Neutrophil (primary cell): ENCODE measurements around the gene ATF6.

Experiments
- H3K27ac ChIP-seq: fragments of 200-600 bp; sonication (generic); 2 replicates; pipeline ENCODE4 v1.5.1; 2016; ENCODE audit warnings: mild to moderate bottlenecking, moderate library complexity
- H3K27me3 ChIP-seq: fragments of 200-600 bp; sonication (generic); 2 replicates; pipeline ENCODE4 v1.6.0; 2016; ENCODE audit warnings: mild to moderate bottlenecking
- H3K36me3 ChIP-seq: fragments of 200-600 bp; sonication (generic); 2 replicates; pipeline ENCODE4 v1.5.1; 2017
- H3K4me1 ChIP-seq, 2 experiments: fragments of 200-600 bp in 1 of 2; sonication (generic) in 1 of 2; 1 replicate in 1 of 2; 2 replicates in 1 of 2; pipeline versions ENCODE4 v1.5.1 to v1.6.1; 2013 to 2016; ENCODE audit warnings: low read depth in 1 of 2, low read length in 1 of 2, mild to moderate bottlenecking in 1 of 2, moderate library complexity in 1 of 2; ENCODE audit not compliant: control insufficient read depth in 1 of 2, insufficient read depth in 1 of 2
- H3K4me3 ChIP-seq, 2 experiments: fragments of 200-600 bp in 1 of 2; sonication (generic) in 1 of 2; 1 replicate in 1 of 2; 2 replicates in 1 of 2; pipeline ENCODE4 v1.5.1; 2013 to 2016; ENCODE audit warnings: low read depth in 1 of 2, low read length in 1 of 2, mild to moderate bottlenecking in 1 of 2, moderate library complexity in 1 of 2
- H3K9me3 ChIP-seq: fragments of 200-600 bp; sonication (generic); 2 replicates; pipeline ENCODE4 v1.5.1; 2016
- CTCF ChIP-seq: fragments of 200-600 bp; sonication (generic); IDR thresholded peaks from 2 replicates; pipeline ENCODE4 v1.5.1; 2016; ENCODE audit warnings: antibody characterized with exemption

The ATF6 gene

GRCh38 chr1:161908264-161908663, 142.1 kb downstream of the ATF6 start:
- Histone ChIP-seq H3K9me3 (no peaks in the 10 kb centered on the region), H3K36me3 (peaks cover 13% of the 10 kb centered on the region), H3K4me3 (no peak overlapping the region), H3K27ac (no peak overlapping the region), H3K27me3 (no peaks in the 10 kb centered on the region), H3K4me1 (no peaks in the 10 kb centered on the region)
- TF ChIP-seq CTCF = no peak

GRCh38 chr1:161910604-161911003, 144.5 kb downstream of the ATF6 start:
- no peak for TF ChIP-seq CTCF
- no peak overlapping the region for H3K4me3 ChIP-seq
- no peaks in the 10 kb centered on the region for H3K27me3 ChIP-seq
- no peaks in the 10 kb centered on the region for H3K9me3 ChIP-seq
- H3K4me1 ChIP-seq = no peaks in the 10 kb centered on the region
- H3K27ac ChIP-seq = no peak overlapping the region
- peaks cover 34% of the 10 kb centered on the region for H3K36me3 ChIP-seq

GRCh38 chr1:161913482-161914140, 147.5 kb downstream of the ATF6 start:
- Histone ChIP-seq H3K27ac (no peak overlapping the region), H3K27me3 (no peaks in the 10 kb centered on the region), H3K4me1 (no peaks in the 10 kb centered on the region), H3K4me3 (no peak overlapping the region), H3K9me3 (no peaks in the 10 kb centered on the region), H3K36me3 (peaks cover 39% of the 10 kb centered on the region)
- no peak for TF ChIP-seq CTCF

GRCh38 chr1:161914595-161914994, 148.5 kb downstream of the ATF6 start:
- Histone ChIP-seq H3K4me3 (no peak overlapping the region), H3K4me1 (no peaks in the 10 kb centered on the region), H3K36me3 (peaks cover 39% of the 10 kb centered on the region), H3K27ac (no peak overlapping the region), H3K9me3 (no peaks in the 10 kb centered on the region), H3K27me3 (no peaks in the 10 kb centered on the region)
- TF ChIP-seq CTCF = no peak

GRCh38 chr1:161915051-161915503, 149.0 kb downstream of the ATF6 start:
- Histone ChIP-seq H3K4me3 (no peak overlapping the region), H3K27me3 (no peaks in the 10 kb centered on the region), H3K36me3 (peaks cover 39% of the 10 kb centered on the region), H3K9me3 (no peaks in the 10 kb centered on the region), H3K4me1 (no peaks in the 10 kb centered on the region), H3K27ac (no peak overlapping the region)
- TF ChIP-seq CTCF = no peak
